KOPT-K1 (cell line): ENCODE measurements around the gene AGAP1.

Experiments
- H3K27ac ChIP-seq: fragments of 200-600 bp; sonication (generic); 2 replicates; pipeline ENCODE4 v1.5.1; 2016; ENCODE audit warnings: antibody characterized with exemption, mild to moderate bottlenecking, low read depth, low read length; ENCODE audit not compliant: poor library complexity, severe bottlenecking
- H3K36me3 ChIP-seq: fragments of 200-600 bp; sonication (generic); 2 replicates; pipeline ENCODE4 v1.5.1; 2017; ENCODE audit warnings: antibody characterized with exemption, mild to moderate bottlenecking, low read length, moderate library complexity; ENCODE audit not compliant: insufficient read depth
- H3K9me3 ChIP-seq: fragments of 200-600 bp; sonication (generic); 2 replicates; pipeline ENCODE4 v1.5.1; 2017; ENCODE audit warnings: antibody characterized with exemption, low read length, mild to moderate bottlenecking; ENCODE audit not compliant: insufficient read depth, poor library complexity, severe bottlenecking

The AGAP1 gene

GRCh38 chr2:235952714-235953113, 458.9 kb downstream of the AGAP1 start:
- Histone ChIP-seq H3K27ac (no peak overlapping the region), H3K36me3 (no peaks in the 10 kb centered on the region), H3K9me3 (no peaks in the 10 kb centered on the region)

- no peaks in the 10 kb centered on the region for H3K36me3 ChIP-seq
- H3K27ac ChIP-seq = no peak overlapping the region
- H3K9me3 ChIP-seq = no peaks in the 10 kb centered on the region
Observed at GRCh38 chr2:235954281-235954680, 460.4 kb downstream of the AGAP1 start.

GRCh38 chr2:235954888-235955480, 461.1 kb downstream of the AGAP1 start:
- Histone ChIP-seq H3K36me3 (no peaks in the 10 kb centered on the region), H3K27ac (no peak overlapping the region), H3K9me3 (no peaks in the 10 kb centered on the region)

GRCh38 chr2:235955664-235956063, 461.8 kb downstream of the AGAP1 start:
- Histone ChIP-seq H3K9me3 (no peaks in the 10 kb centered on the region), H3K36me3 (no peaks in the 10 kb centered on the region), H3K27ac (no peak overlapping the region)

- H3K9me3 ChIP-seq = no peaks in the 10 kb centered on the region
- H3K36me3 ChIP-seq = no peaks in the 10 kb centered on the region
- no peak overlapping the region for H3K27ac ChIP-seq
Observed at GRCh38 chr2:235956281-235956970, 462.6 kb downstream of the AGAP1 start.

- no peak overlapping the region for H3K27ac ChIP-seq
- no peaks in the 10 kb centered on the region for H3K36me3 ChIP-seq
- no peaks in the 10 kb centered on the region for H3K9me3 ChIP-seq
Observed at GRCh38 chr2:235957251-235957650, 463.4 kb downstream of the AGAP1 start.

GRCh38 chr2:235958221-235958930, 464.5 kb downstream of the AGAP1 start:
- Histone ChIP-seq H3K9me3 (no peaks in the 10 kb centered on the region), H3K27ac (no peak overlapping the region), H3K36me3 (no peaks in the 10 kb centered on the region)

GRCh38 chr2:235958931-235959410, 465.1 kb downstream of the AGAP1 start:
- no peaks in the 10 kb centered on the region for H3K9me3 ChIP-seq
- no peaks in the 10 kb centered on the region for H3K36me3 ChIP-seq
- no peak overlapping the region for H3K27ac ChIP-seq

GRCh38 chr2:235960011-235960715, 466.3 kb downstream of the AGAP1 start:
- Histone ChIP-seq H3K27ac (no peak overlapping the region), H3K9me3 (no peaks in the 10 kb centered on the region), H3K36me3 (no peaks in the 10 kb centered on the region)

- Histone ChIP-seq H3K36me3 (no peaks in the 10 kb centered on the region), H3K9me3 (no peaks in the 10 kb centered on the region), H3K27ac (no peak overlapping the region)
Observed at GRCh38 chr2:235960716-235961640, 467.1 kb downstream of the AGAP1 start.

- no peaks in the 10 kb centered on the region for H3K36me3 ChIP-seq
- H3K27ac ChIP-seq = no peak overlapping the region
Observed at GRCh38 chr2:235961711-235962110, 467.9 kb downstream of the AGAP1 start.

GRCh38 chr2:235963853-235964577, 470.2 kb downstream of the AGAP1 start:
- Histone ChIP-seq H3K27ac (no peak overlapping the region), H3K36me3 (no peaks in the 10 kb centered on the region), H3K9me3 (no peaks in the 10 kb centered on the region)

More at GRCh38 chr2:235961711-235962110, 467.9 kb downstream of the AGAP1 start:
- H3K9me3 ChIP-seq = no peaks in the 10 kb centered on the region

GRCh38 chr2:235964787-235965390, 471.0 kb downstream of the AGAP1 start:
- H3K9me3 ChIP-seq = no peaks in the 10 kb centered on the region
- H3K36me3 ChIP-seq = no peaks in the 10 kb centered on the region

More at GRCh38 chr2:235964787-235965390, 471.0 kb downstream of the AGAP1 start:
- H3K27ac ChIP-seq = no peak overlapping the region
